Spleen (tissue), 7 donors: ENCODE data around the gene WDR7.

Source experiments
- CTCF ChIP-seq, 11 experiments: fragments of 200-600 bp in 7 of 11; fragments of 450-650 bp in 4 of 11; sonication (generic) in 4 of 11; IDR thresholded peaks in 8 of 11; conservative IDR thresholded peaks in 3 of 11; 1 replicate in 7 of 11; 2 replicates in 4 of 11; pipeline versions ENCODE4 v1.4.0 to v1.8.0; 2016 to 2021; ENCODE audit warnings: antibody characterized with exemption in 11 of 11, inconsistent platforms in 4 of 11, mild to moderate bottlenecking in 1 of 11
- POLR2A ChIP-seq, 3 donors: fragments of 450-650 bp; IDR thresholded peaks; one replicate each; pipeline ENCODE4 v1.5.1; 2017; ENCODE audit warnings: antibody characterized with exemption in 3 of 3, mild to moderate bottlenecking in 1 of 3
- POLR2AphosphoS5 ChIP-seq, 3 donors: sonication (generic); formaldehyde crosslinking; IDR thresholded peaks; one replicate each; pipeline ENCODE4 v1.5.1; 2017; ENCODE audit warnings: antibody characterized with exemption in 3 of 3
- donor health status: DM: no; HTN: no; CAD: no; lungs with moderate emphysema.
- donor health status: DM: no; HTN: no; CAD: no.
- donor health status: DM: no; HTN: no; CAD: no.

GRCh38 chr18:56804395-56804794 is 153.2 kb downstream of the WDR7 start:
- no peak for TF ChIP-seq POLR2A (IDR thresholded peaks at IDR 0.05)
- no peak for TF ChIP-seq CTCF (IDR thresholded peaks at IDR 0.05 in 8 of 11, conservative IDR thresholded peaks at IDR 0.05 in 3 of 11)
- TF ChIP-seq POLR2AphosphoS5 (IDR thresholded peaks at IDR 0.05) = no peak
